Urothelium cell line (cell line): ENCODE results near the gene TBX1.

ENCODE experiments used
- DNase-seq: peaks from one replicate; pipeline ENCODE4 v3.0.0; 2011; ENCODE audit warnings: low spot score, mixed read lengths
- FAIRE-seq: peaks from 2 replicates; lab custom pipeline; 2011; peaks lifted over from hg19 to GRCh38; lab: Jason Lieb, UNC

Gene TBX1

GRCh38 chr22:19796160-19796559 lies 35.6 kb downstream of the TBX1 start:
- FAIRE-seq = peak; percentile 70
- DNase-seq = no peak

- DNase-seq = no peak
- FAIRE-seq = no peak
Measured at GRCh38 chr22:19797086-19798002, 36.8 kb downstream of the TBX1 start.

- FAIRE-seq = peak; percentile 62
- no peak for DNase-seq
Measured at GRCh38 chr22:19798003-19798665, 37.6 kb downstream of the TBX1 start.

- FAIRE-seq = peak; percentile 32
- DNase-seq = no peak
Measured at GRCh38 chr22:19798891-19799293, 38.3 kb downstream of the TBX1 start.

- FAIRE-seq (peak; percentile 93), DNase-seq (peak; percentile 86)
Measured at GRCh38 chr22:19799322-19800190, 39.0 kb downstream of the TBX1 start.

GRCh38 chr22:19800306-19800705 lies 39.7 kb downstream of the TBX1 start:
- DNase-seq (no peak), FAIRE-seq (no peak)

- DNase-seq = no peak
- FAIRE-seq = no peak
Measured at GRCh38 chr22:19800761-19801244, 40.2 kb downstream of the TBX1 start.

GRCh38 chr22:19801340-19802000 lies 40.9 kb downstream of the TBX1 start:
- DNase-seq (no peak), FAIRE-seq (no peak)

- DNase-seq (no peak), FAIRE-seq (peak; percentile 62)
Measured at GRCh38 chr22:19802001-19802893, 41.7 kb downstream of the TBX1 start.

- DNase-seq = no peak
- peak; percentile 9 for FAIRE-seq
Measured at GRCh38 chr22:19802894-19803735, 42.5 kb downstream of the TBX1 start.

- DNase-seq (no peak), FAIRE-seq (peak; percentile 65)
Measured at GRCh38 chr22:19803736-19804267, 43.2 kb downstream of the TBX1 start.

- DNase-seq = peak; percentile 46
- FAIRE-seq = peak; percentile 96
Measured at GRCh38 chr22:19805821-19806212, 45.2 kb downstream of the TBX1 start.

GRCh38 chr22:19806213-19807160 lies 45.9 kb downstream of the TBX1 start:
- peak; percentile 98 for FAIRE-seq
- peak; percentile 92 for DNase-seq

- FAIRE-seq = peak; percentile 92
- DNase-seq = no peak
Measured at GRCh38 chr22:19807161-19807913, 46.8 kb downstream of the TBX1 start.

GRCh38 chr22:19807914-19808872 lies 47.6 kb downstream of the TBX1 start:
- FAIRE-seq (peak; percentile 63), DNase-seq (no peak)
